ENCODE data around the gene RAPGEF1. TPM values are rescaled to one million over a fixed set of nuclear protein-coding genes. Genes with fewer than 3 reads are reported as not detected.

The RAPGEF1 gene
- total and polyA plus RNA-seq, 2 donors (not counting 3 experiments of a cell fraction or from before 2014, with no cell fraction given), result 50.0 to 124 TPM

DNA sequence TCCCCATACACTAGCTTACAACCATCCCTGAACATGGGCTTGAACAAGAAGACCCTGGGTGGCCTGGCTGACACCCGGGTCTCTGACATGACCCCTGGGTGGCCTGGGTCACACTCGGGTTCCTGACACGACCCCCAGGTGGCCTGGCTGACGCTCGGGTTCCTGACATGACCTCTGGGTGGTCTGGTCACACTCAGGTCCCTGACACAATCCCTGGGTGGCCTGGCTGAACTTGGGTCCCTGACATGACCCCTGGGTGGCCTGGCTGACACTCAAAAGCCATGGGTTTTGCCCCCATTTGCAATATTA is 156.6 kb downstream of the RAPGEF1 start:
- Histone ChIP-seq H3K36me3 (ENCODE audit: control insufficient read depth in 2 of 2, extremely low read depth in 1 of 2, insufficient read depth in 2 of 2, low read length in 2 of 2) (peaks cover 17 to 55% of the 10 kb centered on the region in 2 experiments), H3K27ac (ENCODE audit: insufficient read depth, low read depth, low read length) (no peak overlapping the region), H3K4me1 (ENCODE audit: control insufficient read depth, extremely low read depth, insufficient read depth, low read length) (no peaks in the 10 kb centered on the region), H3K4me3 (replicated peaks in 1 of 3; ENCODE audit: insufficient read depth in 1 of 3, low read depth in 1 of 3, low read length in 3 of 3) (no peak overlapping the region), H3K9me3 (replicated peaks; ENCODE audit: control insufficient read depth, insufficient read depth, low read length) (no peaks in the 10 kb centered on the region), H4K20me1 (replicated peaks; ENCODE audit: control insufficient read depth, extremely low read depth, insufficient read depth, low read length) (no peaks in the 10 kb centered on the region), H3K9me1 (replicated peaks; ENCODE audit: control insufficient read depth, extremely low read depth, insufficient read depth, low read length) (no peaks in the 10 kb centered on the region), H3K9ac (replicated peaks; ENCODE audit: extremely low read depth, insufficient read depth, low read length) (no peak overlapping the region), H3K27me3 (ENCODE audit: control insufficient read depth in 2 of 2, insufficient read depth in 2 of 2, low read length in 2 of 2) (no peaks in the 10 kb centered on the region), H2AFZ (ENCODE audit: low read depth, low read length) (no peak overlapping the region), H3K79me2 (ENCODE audit: control insufficient read depth, insufficient read depth, low read length) (no peaks in the 10 kb centered on the region), H3K4me2 (ENCODE audit: insufficient read depth, low read length) (no peak overlapping the region)
- intact Hi-C loops (cut with micrococcal nuclease), result loop anchor here (10.0 kb wide), 1 partner anchor 48 kb away; the partner anchor contains the start of gene UCK1
- ChIA-PET POLR2A (no interaction called here), CTCF (no interaction called here)
- TF ChIP-seq, protein P1, sequence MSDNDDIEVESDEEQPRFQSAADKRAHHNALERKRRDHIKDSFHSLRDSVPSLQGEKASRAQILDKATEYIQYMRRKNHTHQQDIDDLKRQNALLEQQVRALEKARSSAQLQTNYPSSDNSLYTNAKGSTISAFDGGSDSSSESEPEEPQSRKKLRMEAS (IDR thresholded peaks at IDR 0.05; ENCODE audit: insufficient read depth, insufficient read length), result no peak
- TF ChIP-seq EZH2 (IDR thresholded peaks at IDR 0.05; ENCODE audit: borderline replicate concordance, low read depth, low read length, severe bottlenecking) (no peak), GATA2 (IDR thresholded peaks at IDR 0.05; ENCODE audit: insufficient read depth, insufficient read length, low read depth, low read length) (no peak), POLR2AphosphoS5 (IDR thresholded peaks at IDR 0.05; ENCODE audit: insufficient read depth, low read depth, low read length) (no peak), POLR2A (IDR thresholded peaks at IDR 0.05; ENCODE audit: low read depth, low read length) (no peak), MYC (IDR thresholded peaks at IDR 0.05; ENCODE audit: low read depth, low read length) (no peak), FOS (IDR thresholded peaks at IDR 0.05; ENCODE audit: borderline replicate concordance, insufficient read depth, low read length) (no peak), JUN (IDR thresholded peaks at IDR 0.05; ENCODE audit: borderline replicate concordance, insufficient read depth, insufficient read length, low read depth) (no peak)
- TF ChIP-seq, protein P2, sequence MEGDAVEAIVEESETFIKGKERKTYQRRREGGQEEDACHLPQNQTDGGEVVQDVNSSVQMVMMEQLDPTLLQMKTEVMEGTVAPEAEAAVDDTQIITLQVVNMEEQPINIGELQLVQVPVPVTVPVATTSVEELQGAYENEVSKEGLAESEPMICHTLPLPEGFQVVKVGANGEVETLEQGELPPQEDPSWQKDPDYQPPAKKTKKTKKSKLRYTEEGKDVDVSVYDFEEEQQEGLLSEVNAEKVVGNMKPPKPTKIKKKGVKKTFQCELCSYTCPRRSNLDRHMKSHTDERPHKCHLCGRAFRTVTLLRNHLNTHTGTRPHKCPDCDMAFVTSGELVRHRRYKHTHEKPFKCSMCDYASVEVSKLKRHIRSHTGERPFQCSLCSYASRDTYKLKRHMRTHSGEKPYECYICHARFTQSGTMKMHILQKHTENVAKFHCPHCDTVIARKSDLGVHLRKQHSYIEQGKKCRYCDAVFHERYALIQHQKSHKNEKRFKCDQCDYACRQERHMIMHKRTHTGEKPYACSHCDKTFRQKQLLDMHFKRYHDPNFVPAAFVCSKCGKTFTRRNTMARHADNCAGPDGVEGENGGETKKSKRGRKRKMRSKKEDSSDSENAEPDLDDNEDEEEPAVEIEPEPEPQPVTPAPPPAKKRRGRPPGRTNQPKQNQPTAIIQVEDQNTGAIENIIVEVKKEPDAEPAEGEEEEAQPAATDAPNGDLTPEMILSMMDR (IDR thresholded peaks at IDR 0.05; ENCODE audit: extremely low read depth in 1 of 2, insufficient read depth in 1 of 2, low read depth in 1 of 2, low read length in 2 of 2), result no peak
- DNase-seq (ENCODE audit: low read depth, low spot score), result no peak
- no TSS peak for BruUV-seq (replicated peaks)
- no peak for FAIRE-seq
- dilution Hi-C loops (cut with MboI; ENCODE audit: extremely low pct_ligation_motif_present, low sequenced_read_pairs), result no loop called here
